H1 (cell line): ENCODE data around the gene SLC38A1.

Experiments
- CTCF ChIP-seq, 3 experiments: IDR thresholded peaks; 1 replicate in 2 of 3; 2 replicates in 1 of 3; pipeline versions ENCODE4 v1.5.1 to v1.6.1; 2011; ENCODE audit warnings: low read length in 3 of 3, mild to moderate bottlenecking in 3 of 3, inconsistent platforms in 2 of 3, low read depth in 1 of 3, moderate library complexity in 1 of 3; ENCODE audit not compliant: insufficient read depth in 1 of 3; ENCODE audit errors: control extremely low read depth in 1 of 3
- MAFK ChIP-seq: IDR thresholded peaks from 2 replicates; pipeline ENCODE4 v1.6.1; 2012; ENCODE audit warnings: low read depth, mild to moderate bottlenecking, improper control_type of control experiment, low read length
- POLR2A ChIP-seq, 2 experiments: IDR thresholded peaks; 1 replicate in 1 of 2; 2 replicates in 1 of 2; pipeline ENCODE4 v1.6.1; 2011; ENCODE audit warnings: low read depth in 2 of 2, low read length in 2 of 2, mild to moderate bottlenecking in 2 of 2; ENCODE audit errors: control extremely low read depth in 1 of 2
- SIN3A ChIP-seq, 2 experiments: IDR thresholded peaks in 1 of 2; conservative IDR thresholded peaks in 1 of 2; 2 replicates each; pipeline ENCODE4 v1.6.1; 2011 to 2012; ENCODE audit warnings: low read length in 2 of 2, improper control_type of control experiment in 1 of 2, low read depth in 1 of 2, mild to moderate bottlenecking in 1 of 2
- TAF7 ChIP-seq: optimal IDR thresholded peaks from 2 replicates; pipeline ENCODE3; 2011; ENCODE audit warnings: low read depth, mild to moderate bottlenecking, inconsistent platforms, low read length, moderate library complexity, borderline replicate concordance
- ZNF274 ChIP-seq: IDR thresholded peaks from 2 replicates; pipeline ENCODE4 v1.7.0; 2012; ENCODE audit warnings: low read length, borderline replicate concordance; ENCODE audit errors: extremely low read depth

GRCh38 chr12:46233423-46233822, 35.4 kb downstream of the SLC38A1 start:
- TF ChIP-seq CTCF (IDR thresholded peaks at IDR 0.05; ENCODE audit: control extremely low read depth in 1 of 3, insufficient read depth in 1 of 3, low read depth in 1 of 3, low read length in 3 of 3) = no peak
- TF ChIP-seq TAF7 = no peak
- no peak for TF ChIP-seq SIN3A (conservative IDR thresholded peaks at IDR 0.05 in 1 of 2, IDR thresholded peaks at IDR 0.05 in 1 of 2; ENCODE audit: low read depth in 1 of 2, low read length in 2 of 2)
- no peak for TF ChIP-seq ZNF274
- no peak for TF ChIP-seq MAFK
- TF ChIP-seq POLR2A (IDR thresholded peaks at IDR 0.05; ENCODE audit: control extremely low read depth in 1 of 2, low read depth in 2 of 2, low read length in 2 of 2) = no peak
